Stromal cell of bone marrow (primary cell): ENCODE data around the gene PTPRM.
"Not testable (repeated sequence)": the region's sequence is repeated elsewhere in the genome, so short reads cannot be mapped to it uniquely, and the experiment has no call there.

ENCODE experiments used
- DNase-seq: peaks from one replicate; pipeline ENCODE4 v3.0.0-alpha.2; 2012; ENCODE audit warnings: low read depth

PTPRM gene

GRCh38 chr18:7945882-7946281, 378.8 kb downstream of the PTPRM start:
- DNase-seq: peak; percentile 68

- DNase-seq: peak; percentile 58
Measured at GRCh38 chr18:7946734-7947377, 379.7 kb downstream of the PTPRM start.

DNA sequence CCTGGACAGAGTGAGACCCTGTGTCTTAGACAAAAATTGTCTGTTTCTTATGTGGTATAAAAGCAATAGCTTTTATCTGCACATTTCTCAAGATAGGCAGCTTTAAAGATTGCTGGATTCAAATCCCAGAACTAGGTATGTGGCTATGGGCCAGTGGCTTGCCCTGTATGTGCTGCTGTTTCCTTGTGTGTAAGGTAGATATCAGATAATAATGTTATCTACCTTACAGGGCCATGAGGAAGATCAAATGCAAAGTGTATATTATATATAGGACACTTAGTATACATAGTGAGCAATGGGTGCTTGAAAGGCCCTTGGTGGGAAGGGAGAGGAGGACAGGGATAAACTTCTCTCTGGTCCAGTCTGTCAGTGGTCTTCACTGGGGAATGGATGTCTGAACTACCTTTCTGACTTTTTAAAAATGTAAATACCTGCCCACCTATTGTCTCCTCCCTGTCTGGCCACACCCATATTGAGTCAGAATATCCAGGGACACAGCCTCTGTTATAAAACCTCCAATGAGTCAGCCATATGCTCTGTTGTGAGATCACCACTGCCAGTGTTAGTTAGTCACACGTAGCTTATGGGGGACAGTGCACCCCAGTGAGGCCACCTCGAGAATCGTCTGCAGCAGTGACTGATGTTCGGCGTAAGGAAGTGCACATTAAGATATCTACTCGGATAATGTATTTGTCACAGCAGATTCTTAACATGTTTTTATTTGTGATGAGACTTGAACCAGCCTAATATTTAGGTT, 383.4 kb downstream of the PTPRM start:
- DNase-seq: peak; percentile 38

DNA sequence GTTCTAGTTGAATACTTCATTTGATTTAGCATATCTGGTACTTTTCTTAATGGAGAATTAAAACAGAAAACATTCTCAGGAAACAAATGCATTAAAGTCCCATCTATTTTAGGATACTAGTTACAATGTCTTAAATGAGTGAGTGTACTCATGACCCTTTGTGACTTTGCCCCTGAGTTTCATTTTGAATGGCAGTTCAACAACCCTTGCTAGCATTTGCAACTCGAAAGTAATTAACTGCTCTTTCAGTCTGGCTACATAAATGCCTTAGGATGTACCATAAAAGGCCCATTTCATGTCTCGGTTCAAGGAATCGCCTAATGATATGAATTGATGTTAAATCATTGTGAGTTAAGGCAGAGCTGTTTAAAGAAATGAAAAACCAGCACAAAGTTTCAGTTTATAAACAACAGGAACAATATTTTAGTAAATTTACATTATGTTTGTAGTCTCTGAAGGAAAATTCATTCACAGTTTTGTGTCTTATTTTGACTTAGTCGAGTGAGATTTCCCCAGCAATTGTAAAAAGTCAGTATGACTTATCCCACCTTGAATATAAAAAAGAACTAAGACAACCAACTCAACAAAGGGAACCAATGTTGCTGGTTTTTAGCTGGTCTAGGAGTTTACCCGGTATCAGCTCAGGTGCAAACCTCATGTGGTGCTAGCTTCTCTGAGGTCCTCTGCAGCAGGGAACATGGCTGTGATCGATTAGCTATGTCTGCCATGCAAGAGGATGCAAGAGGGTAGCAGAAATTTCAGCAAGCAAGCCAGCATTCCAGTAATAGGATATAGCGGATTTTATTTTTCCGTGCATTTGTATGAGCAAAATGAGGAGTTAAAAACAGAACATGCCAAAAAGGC, 386.2 kb downstream of the PTPRM start:
- no peak for DNase-seq

DNA sequence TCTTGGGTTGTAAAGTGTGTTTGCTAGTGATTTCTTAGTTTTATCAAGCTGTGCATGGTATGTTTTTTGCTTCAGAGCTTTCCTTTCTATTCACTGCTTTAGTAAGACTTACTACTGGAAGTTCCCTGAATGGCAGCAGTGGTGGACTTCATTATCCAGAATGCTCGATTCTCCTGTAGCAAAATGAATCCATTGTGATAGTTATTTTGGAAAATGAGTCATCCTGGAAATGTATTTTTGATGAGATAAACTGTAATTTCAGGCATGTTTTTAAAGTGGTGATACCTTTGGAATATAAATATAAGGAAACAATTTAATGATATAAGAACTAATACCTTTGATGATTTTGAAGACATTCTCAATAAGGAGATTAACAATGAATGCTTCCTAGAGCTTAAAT, 387.1 kb downstream of the PTPRM start:
- peak; percentile 13 for DNase-seq

GRCh38 chr18:7955175-7955574, 388.1 kb downstream of the PTPRM start:
- DNase-seq: no peak

DNA sequence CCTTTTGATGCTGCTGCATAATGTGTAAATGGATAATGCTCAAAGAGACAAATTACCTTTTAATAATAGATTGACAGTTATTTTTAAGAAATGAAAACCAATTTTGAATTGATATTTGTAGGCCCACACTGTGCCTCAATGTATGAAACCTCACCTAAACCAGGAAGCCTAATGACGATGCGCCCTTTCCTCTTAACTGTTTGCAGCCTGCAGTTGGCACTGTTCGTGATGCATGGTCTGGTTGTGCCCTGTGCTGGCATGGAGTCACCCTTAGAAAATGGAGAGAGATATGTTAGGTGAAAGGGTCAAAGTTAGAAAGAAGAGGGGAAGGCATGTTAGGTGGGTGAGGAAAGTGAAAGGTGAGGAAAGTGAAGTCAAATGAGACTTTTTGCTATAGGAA, 390.2 kb downstream of the PTPRM start:
- DNase-seq: no peak

- no peak for DNase-seq
Measured at GRCh38 chr18:7958081-7958896, 391.2 kb downstream of the PTPRM start.

- DNase-seq: no peak
Measured at GRCh38 chr18:7958897-7959146, 391.7 kb downstream of the PTPRM start.

DNA sequence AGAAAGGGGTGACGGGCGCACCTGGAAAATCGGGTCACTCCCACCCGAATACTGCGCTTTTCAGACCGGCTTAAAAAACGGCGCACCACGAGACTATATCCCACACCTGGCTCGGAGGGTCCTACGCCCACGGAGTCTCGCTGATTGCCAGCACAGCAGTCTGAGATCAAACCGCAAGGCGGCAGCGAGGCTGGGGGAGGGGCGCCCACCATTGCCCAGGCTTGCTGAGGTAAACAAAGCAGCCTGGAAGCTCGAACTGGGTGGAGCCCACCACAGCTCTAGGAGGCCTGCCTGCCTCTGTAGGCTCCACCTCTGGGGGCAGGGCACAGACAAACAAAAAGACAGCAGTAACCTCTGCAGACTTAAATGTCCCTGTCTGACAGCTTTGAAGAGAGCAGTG, 399.6 kb downstream of the PTPRM start:
- DNase-seq: not testable (repeated sequence)

- DNase-seq: no peak
Measured at GRCh38 chr18:7974200-7974874, 407.2 kb downstream of the PTPRM start.

DNA sequence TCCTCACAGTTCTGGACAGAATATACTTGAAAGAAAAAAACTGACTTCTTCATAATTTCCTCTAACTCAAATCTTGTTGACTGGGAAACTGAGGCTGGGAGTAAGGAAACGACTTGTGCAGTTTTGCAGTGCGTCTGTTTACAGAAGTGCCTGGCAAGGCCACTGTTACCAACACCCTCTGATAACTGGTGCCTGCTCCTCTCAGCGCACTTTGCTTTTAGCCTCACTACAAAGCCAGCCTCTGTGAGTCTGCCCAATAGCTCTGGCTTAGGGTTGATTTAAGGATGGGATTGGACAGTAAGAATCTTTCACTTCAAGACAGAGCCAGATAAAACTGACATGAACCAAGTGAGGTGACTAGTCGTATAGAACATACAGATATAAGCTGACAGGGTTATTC, 410.8 kb downstream of the PTPRM start:
- DNase-seq: no peak

- no peak for DNase-seq
Measured at GRCh38 chr18:7978834-7979233, 411.7 kb downstream of the PTPRM start.

- DNase-seq: no peak
Measured at GRCh38 chr18:7979714-7980113, 412.6 kb downstream of the PTPRM start.

- DNase-seq: no peak
Measured at GRCh38 chr18:7980136-7980535, 413.0 kb downstream of the PTPRM start.

DNA sequence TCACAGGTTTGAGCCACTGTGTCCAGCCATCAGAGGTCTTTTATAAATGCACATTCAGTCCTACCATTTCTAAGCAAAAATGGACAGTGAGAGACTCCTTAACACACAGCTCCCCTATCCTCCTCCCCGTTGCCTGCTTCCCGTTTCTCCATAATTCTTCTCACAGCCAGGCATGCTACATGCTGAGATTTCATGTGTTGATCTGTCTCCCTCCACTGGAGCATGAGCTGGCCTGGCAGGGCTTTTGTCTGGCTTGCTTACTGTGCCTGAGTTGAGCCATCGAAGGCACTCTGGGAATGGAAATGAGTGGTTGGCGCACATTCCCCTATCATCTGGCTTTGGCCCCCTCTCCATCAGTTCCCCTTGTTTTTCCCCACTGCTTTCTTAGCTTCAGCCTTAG, 413.5 kb downstream of the PTPRM start:
- DNase-seq: no peak

DNA sequence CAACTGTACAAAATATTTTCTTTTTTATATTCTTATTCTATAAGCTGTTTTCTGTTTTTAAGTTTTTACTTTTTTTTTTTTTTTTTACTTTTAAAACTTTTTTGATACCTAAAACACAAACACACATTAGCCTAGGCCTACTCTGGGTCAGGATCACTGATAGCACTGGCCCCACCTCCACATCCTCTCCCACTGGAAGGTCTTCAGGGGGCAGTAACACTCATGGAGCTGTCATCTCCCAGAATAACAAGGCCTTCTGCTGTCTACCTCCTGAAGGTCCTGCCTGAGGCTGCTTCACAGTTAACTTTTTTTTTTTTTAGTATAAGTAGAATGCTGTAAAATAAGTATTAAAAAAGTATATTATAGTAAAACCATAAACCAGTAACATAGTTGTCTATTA, 415.1 kb downstream of the PTPRM start:
- no peak for DNase-seq

DNA sequence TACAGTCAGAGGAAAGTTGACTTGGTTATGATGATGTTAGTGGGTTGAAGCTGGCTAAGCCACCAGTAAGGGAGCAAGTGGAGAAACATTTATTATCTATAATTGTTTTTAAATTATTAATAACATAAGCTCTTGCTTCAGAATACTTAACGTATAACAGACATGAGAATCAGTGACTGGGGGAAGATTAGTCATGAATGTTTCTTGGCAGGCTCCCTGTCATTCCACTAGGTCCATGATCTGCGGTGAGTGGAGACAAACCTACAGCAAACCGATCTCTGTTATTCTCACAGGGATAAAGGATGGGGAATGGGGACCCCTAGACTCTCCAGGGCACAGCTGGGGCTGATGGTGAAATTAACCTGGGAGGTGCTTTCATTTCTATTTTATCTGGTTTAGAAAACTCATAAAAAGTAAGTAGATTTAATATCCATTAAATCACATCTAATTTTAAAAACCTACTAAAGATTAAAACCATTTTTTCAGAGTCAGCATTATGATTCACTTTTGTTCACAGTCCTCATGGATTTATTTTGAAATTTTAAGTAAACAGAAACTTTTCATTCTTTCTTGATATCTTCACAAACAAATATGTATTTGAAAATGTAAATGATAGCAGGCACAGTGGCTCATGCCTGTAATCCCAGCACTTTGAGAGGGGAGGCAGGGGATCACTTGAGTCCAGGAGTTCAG, 420.3 kb downstream of the PTPRM start:
- DNase-seq: peak; percentile 79

- no peak for DNase-seq
Measured at GRCh38 chr18:7990670-7991069, 423.6 kb downstream of the PTPRM start.

GRCh38 chr18:8001711-8002301, 434.7 kb downstream of the PTPRM start:
- no peak for DNase-seq
